Stimulated activated CD4-positive, alpha-beta T cell treated with anti-CD3 and anti-CD28 coated beads, Interleukin-2, amount 100 ng/mL, for 4 hours (primary cell): ENCODE results near the gene SYT2.
"Not testable (repeated sequence)": the region's sequence is repeated elsewhere in the genome, so short reads cannot be mapped to it uniquely, and the experiment has no call there.

Source experiments
- DNase-seq: peaks from one replicate; pipeline ENCODE4 v3.0.0-alpha.2; 2020; ENCODE audit warnings: low read depth

Gene SYT2

DNA sequence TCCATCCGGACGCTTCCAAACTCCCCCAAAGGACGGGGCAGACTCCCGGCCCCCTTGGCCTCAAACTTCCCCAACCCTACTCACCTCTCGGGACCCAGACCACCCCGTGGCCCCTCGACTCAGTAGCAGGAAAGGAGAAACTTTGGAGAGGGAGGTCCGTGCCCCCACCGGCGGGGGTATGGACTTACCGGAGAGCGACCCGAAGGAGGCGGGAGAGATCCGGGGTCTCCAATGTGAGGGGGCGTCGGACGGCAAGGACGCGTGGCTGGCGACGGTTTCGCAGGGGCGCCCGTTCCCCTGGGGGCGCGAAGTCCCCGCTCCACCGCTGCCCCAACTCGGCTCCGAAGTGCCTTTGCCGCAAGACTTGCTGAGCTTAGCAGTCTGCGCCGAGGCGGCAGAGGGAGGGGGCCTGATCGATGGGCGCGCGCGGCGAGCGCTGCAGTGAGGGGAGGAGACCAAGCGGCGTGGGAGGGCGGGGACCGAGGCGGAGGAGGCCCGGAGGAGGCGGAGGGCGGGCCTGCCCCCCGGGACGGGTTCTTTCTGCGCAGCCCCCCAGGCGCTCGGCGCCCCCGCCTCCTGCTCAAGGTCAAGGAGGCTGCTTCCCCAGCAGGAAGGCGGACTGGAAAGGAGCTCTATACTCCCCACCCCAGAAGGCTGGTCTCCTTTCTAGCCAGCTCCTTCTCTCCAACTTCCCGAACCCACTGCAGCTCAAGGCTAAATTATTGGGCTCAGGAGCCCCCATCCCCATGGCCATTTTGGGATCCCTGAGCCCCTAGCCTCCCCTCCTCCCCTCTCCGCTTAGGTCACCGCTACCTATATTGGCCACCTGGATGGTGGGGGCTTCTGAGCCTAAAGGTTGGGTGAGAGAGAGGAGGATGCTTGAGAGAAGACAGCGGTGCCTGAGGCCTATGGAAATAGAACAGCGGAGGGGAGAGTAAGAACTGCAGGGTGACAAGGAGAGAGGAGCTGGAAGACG lies at the start of gene SYT2:
Gene SYT2, minus strand, starts transcription at position 385 of the 976 bp plus-strand sequence. CDS start 104,682 bp downstream, outside the sequence.
- DNase-seq: no peak

DNA sequence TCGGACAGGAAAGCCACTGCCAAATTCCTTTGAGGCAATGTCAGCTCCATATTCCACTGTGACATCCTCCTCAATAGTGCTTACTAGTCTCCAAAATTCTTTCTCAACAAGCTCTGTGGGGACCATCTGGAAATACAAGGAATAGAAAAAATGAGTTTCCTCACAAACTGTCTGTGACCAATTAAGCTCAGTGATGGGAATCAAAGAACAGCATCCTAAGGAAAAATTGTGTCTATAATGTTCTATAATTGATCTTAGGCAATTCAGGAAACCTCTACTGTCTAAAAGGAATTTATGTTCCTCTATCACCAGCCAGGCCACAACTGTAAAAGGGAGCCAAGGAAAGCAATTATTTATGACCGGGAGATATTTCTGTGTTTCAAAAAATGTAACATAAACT lies 46.1 kb upstream of the SYT2 start:
- no peak for DNase-seq

- no peak for DNase-seq
Measured at GRCh38 chr1:202754293-202754692, 44.0 kb upstream of the SYT2 start.

GRCh38 chr1:202752774-202753173 lies 42.5 kb upstream of the SYT2 start:
- DNase-seq: no peak

DNA sequence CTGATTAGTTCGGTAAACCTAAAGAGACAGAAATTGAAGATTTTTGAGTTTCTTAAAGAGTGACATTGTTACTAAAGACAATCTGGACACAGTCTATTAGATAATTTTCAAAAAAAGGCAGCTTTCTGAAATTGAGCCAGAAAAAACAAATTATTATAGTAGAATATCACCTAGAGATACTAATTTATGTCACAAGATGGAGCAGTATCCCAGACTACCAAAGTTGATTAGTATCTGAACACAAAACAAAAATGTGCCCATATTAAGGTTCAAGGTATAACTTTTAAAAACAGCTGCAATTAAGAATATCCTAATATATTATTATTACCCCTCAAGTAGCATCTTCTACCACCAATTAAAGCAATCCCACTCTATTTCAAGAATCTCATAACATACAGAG lies 40.5 kb upstream of the SYT2 start:
- DNase-seq: no peak

GRCh38 chr1:202750024-202750423 lies 39.8 kb upstream of the SYT2 start:
- no peak for DNase-seq

GRCh38 chr1:202745323-202745888 lies 35.2 kb upstream of the SYT2 start:
- no peak for DNase-seq

GRCh38 chr1:202744770-202745169 lies 34.5 kb upstream of the SYT2 start:
- not testable (repeated sequence) for DNase-seq

DNA sequence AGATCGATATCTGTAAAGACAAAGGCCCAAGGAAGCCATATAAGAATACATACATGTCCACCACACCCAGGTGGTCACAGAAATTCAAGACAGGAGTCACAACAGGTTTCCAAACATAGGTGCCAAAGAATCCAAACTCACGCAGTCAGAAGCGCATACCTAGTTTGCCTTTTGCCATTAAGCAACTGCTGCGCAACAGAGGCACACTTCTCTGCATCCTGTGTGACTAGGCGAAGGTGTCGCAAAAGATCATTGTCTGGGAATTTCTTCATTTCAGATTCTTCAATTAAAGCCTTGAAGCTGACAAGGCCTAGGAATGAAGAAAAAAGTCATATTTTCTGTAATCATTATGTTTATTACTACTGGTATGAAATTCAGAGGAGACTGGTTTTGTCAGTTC lies 32.2 kb upstream of the SYT2 start:
- DNase-seq: no peak

GRCh38 chr1:202733251-202733650 lies 23.0 kb upstream of the SYT2 start:
- DNase-seq: no peak

- no peak for DNase-seq
Measured at GRCh38 chr1:202728951-202729350, 18.7 kb upstream of the SYT2 start.

- DNase-seq: no peak
Measured at GRCh38 chr1:202725526-202725925, 15.3 kb upstream of the SYT2 start.

DNA sequence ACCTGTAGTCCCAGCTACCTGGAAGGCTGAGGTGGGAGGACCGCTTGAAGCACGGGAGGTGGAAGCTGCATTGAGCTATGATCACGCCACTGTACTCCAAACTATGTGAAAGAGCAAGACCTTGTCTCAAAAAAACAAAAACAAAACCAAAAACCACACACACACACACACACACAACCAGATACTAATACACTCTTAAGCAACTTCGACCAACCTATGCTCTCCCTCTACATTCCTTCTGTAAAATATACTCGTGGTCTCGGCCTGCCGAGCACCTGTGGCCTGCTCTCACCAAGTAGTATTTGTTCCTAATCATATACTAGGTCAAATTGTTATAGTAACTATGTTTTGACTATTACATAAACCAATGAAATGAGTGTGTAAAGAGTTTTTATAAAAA lies 13.5 kb upstream of the SYT2 start:
- DNase-seq: no peak

DNA sequence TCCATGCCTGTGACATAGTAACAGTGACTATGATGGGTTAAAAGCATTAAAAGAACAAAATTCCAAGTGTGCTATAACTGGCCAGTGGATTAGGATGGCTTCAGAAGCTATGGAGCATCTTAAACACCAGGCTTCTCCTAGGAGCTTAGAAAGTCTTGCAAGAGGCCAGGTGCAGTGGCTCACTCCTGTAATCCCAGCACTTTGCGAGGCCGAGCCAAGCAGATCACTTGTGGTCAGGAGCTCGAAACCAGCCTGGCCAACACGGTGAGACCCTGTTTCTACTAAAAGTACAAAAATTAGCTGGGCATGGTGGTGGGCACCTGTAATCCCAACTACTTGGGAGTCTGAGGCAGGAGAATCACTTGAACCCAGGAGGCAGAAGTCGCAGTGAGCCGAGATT lies 12.8 kb upstream of the SYT2 start:
- not testable (repeated sequence) for DNase-seq

GRCh38 chr1:202716654-202717053 lies 6.4 kb upstream of the SYT2 start:
- DNase-seq: no peak

GRCh38 chr1:202714202-202714601 lies 3.9 kb upstream of the SYT2 start:
- DNase-seq: not testable (repeated sequence)

DNA sequence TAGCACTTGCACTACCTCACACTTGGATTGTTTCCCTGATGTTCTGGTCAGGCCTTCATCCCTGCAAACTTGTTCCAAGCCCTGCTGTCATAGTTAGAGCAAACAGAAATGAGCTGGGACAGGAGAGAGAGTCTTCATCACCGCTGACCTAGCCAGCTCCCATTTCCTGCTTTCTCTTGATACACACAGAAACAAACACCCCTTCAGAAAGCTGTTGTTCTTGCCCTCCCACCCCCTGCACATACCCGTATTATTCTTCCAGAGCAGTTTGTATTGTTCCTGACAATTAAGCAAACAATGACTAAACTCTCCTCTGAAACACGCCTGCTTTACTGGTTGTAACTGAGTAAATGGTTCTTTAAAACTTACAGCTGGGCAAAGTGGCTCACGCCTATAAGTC lies 2.9 kb upstream of the SYT2 start:
- no peak for DNase-seq

DNA sequence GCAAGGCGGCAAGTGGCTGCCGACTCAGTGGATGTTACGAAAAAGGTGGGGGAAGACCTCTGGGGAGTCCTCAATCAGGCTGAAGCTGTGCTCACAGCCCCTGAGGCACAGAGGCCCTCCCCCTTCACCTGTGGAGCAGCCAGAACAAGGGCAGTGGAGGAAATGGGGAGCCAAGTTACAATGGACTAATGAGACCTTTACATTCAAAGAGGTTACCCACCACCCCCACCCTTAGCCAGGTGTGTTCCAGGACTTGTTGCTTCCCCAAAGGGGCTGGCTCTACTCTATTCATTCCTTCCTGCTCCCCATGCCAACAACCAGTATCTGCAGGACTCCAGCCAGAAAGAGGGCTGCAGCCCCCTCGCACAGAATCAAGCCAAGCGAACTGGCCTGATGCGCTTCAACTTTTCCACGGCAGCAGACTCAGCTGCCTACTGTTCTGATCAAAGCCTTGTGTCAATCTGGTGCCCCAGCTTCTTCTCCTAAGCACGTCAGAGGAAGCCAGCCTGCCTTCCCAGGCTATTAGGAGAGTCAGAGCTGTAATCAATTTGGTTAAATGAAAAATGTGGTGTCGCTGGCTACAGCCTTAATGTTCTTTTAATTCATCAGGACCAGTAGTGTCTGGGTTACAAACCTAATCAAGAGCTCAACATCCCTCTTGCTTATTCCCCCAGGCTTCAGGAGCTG lies 1.8 kb upstream of the SYT2 start:
- DNase-seq: no peak

GRCh38 chr1:202709276-202710041 lies 795 bp downstream of the SYT2 start:
- no peak for DNase-seq

- DNase-seq: no peak
Measured at GRCh38 chr1:202708456-202709275, 1.6 kb downstream of the SYT2 start.

- no peak for DNase-seq
Measured at GRCh38 chr1:202706851-202707250, 3.4 kb downstream of the SYT2 start.
